Dedifferentiated amniotic fluid mesenchymal stem cell (primary cell): Measurements from ENCODE around the gene AOPEP.
"Not testable (repeated sequence)": the region's sequence is repeated elsewhere in the genome, so short reads cannot be mapped to it uniquely, and the experiment has no call there.

Experiments
- DNase-seq: peaks from one replicate; pipeline ENCODE4 v3.0.0-alpha.2; 2016; ENCODE audit errors: extremely low spot score

Gene AOPEP

GRCh38 chr9:94952565-94953373 lies 226.3 kb downstream of the AOPEP start:
- DNase-seq, result no peak

GRCh38 chr9:94956731-94957130 lies 230.2 kb downstream of the AOPEP start:
- no peak for DNase-seq

- DNase-seq, result no peak
Observed at GRCh38 chr9:94960964-94961363, 234.5 kb downstream of the AOPEP start.

- DNase-seq, result no peak
Observed at GRCh38 chr9:94961870-94962269, 235.4 kb downstream of the AOPEP start.

GRCh38 chr9:94965631-94966030 lies 239.1 kb downstream of the AOPEP start:
- DNase-seq, result not testable (repeated sequence)

- DNase-seq, result not testable (repeated sequence)
Observed at GRCh38 chr9:94966046-94966445, 239.5 kb downstream of the AOPEP start.

GRCh38 chr9:94967482-94967881 lies 241.0 kb downstream of the AOPEP start:
- DNase-seq, result no peak

GRCh38 chr9:94971378-94972131 lies 245.1 kb downstream of the AOPEP start:
- DNase-seq, result no peak

GRCh38 chr9:94973451-94973941 lies 247.0 kb downstream of the AOPEP start:
- DNase-seq, result peak; percentile 69

GRCh38 chr9:94974154-94974879 lies 247.8 kb downstream of the AOPEP start:
- DNase-seq, result no peak

- DNase-seq, result no peak
Observed at GRCh38 chr9:94975480-94975879, 249.0 kb downstream of the AOPEP start.

- DNase-seq, result no peak
Observed at GRCh38 chr9:94976077-94976476, 249.6 kb downstream of the AOPEP start.

GRCh38 chr9:94977416-94977815 lies 250.9 kb downstream of the AOPEP start:
- DNase-seq, result no peak

GRCh38 chr9:94979904-94980507 lies 253.5 kb downstream of the AOPEP start:
- DNase-seq, result no peak

- no peak for DNase-seq
Observed at GRCh38 chr9:94980947-94981722, 254.6 kb downstream of the AOPEP start.

GRCh38 chr9:94981723-94982090 lies 255.2 kb downstream of the AOPEP start:
- no peak for DNase-seq

- DNase-seq, result no peak
Observed at GRCh38 chr9:94982211-94982610, 255.7 kb downstream of the AOPEP start.

- no peak for DNase-seq
Observed at GRCh38 chr9:94983552-94983951, 257.1 kb downstream of the AOPEP start.

GRCh38 chr9:94984891-94985476 lies 258.5 kb downstream of the AOPEP start:
- no peak for DNase-seq

- DNase-seq, result no peak
Observed at GRCh38 chr9:94985649-94986048, 259.1 kb downstream of the AOPEP start.

- no peak for DNase-seq
Observed at GRCh38 chr9:94987731-94988130, 261.2 kb downstream of the AOPEP start.
